IMR-90 (cell line): Measurements from ENCODE around the gene NTSR1.

Experiments
- CTCF ChIP-seq: conservative IDR thresholded peaks from 2 replicates; pipeline ENCODE4 v1.5.1; 2012; ENCODE audit warnings: mild to moderate bottlenecking, low read depth, low read length, improper control_type of control experiment
- FOS ChIP-seq: fragments of 150-350 bp; IDR thresholded peaks from 2 replicates; pipeline ENCODE4 v1.6.1; 2016; ENCODE audit warnings: low read depth, low read length
- POLR2A ChIP-seq: IDR thresholded peaks from 2 replicates; pipeline ENCODE4 v1.6.1; 2012; ENCODE audit warnings: mild to moderate bottlenecking, low read depth, low read length
- RCOR1 ChIP-seq: IDR thresholded peaks from 2 replicates; pipeline ENCODE4 v1.6.1; 2012; ENCODE audit warnings: mild to moderate bottlenecking, low read length, improper control_type of control experiment; ENCODE audit not compliant: insufficient replicate concordance

- TF ChIP-seq CTCF (no peak), POLR2A (no peak), RCOR1 (no peak), FOS (no peak)
Observed at GRCh38 chr20:62686869-62687830, 21.5 kb upstream of the NTSR1 start.
